Stimulated activated CD8-positive, alpha-beta memory T cell treated with anti-CD3 and anti-CD28 coated beads, Interleukin-2, amount 100 ng/mL, for 48 hours (primary cell): ENCODE results near the gene PDS5B.

ENCODE experiments used
- DNase-seq, 2 donors: peaks; one replicate each; pipeline ENCODE4 v3.0.0-alpha.2; 2020; ENCODE audit warnings: low read depth in 2 of 2

PDS5B gene

GRCh38 chr13:32590266-32590665 lies 4.0 kb downstream of the PDS5B start:
- no peak for DNase-seq

GRCh38 chr13:32592082-32592481 lies 5.8 kb downstream of the PDS5B start:
- DNase-seq: no peak

DNA sequence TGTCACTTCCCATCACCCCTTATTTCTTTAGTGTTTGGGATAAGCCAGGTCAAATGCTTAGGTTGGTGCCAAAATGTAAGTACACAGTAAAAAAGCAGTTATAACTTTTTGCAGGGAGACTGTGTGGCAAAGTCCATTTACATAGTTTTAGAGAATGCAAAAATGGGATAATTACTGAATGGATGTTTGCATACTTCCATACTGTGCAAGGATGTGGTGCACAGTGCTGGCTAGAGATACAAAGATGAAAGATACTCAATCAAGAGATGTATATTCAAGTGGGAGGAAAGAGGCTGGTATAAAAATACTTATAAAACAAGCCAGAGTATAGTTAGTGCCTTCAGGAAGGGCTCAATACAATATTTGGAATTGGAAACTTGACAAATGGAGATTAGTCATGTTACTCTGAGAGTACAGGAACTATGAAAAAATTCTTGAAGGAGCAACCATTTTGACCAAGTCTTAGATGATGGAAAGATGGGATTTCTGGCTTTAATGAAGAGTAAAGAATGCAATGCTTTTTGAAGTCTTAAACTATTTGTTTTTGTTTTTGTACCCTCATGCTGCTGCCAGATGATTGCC lies 8.0 kb downstream of the PDS5B start:
- DNase-seq: no peak

DNA sequence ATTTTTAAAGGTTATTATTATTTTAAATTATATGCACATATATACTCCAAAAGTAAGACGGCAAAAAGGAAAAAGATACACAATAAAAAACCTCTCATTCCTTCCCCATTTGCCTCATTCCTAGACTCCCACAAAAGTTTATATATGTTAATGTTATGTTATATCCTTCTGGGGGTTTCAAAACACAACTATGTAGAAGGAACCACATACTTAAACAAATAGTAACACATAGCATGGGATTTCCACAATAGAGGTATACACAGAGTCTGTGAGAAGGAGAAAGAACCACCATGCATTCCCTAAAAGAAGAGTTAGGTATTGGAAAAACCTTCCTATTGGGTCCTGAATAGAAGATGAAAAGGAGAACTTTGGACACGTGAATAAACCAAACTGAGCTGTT lies 9.1 kb downstream of the PDS5B start:
- DNase-seq: no peak

DNA sequence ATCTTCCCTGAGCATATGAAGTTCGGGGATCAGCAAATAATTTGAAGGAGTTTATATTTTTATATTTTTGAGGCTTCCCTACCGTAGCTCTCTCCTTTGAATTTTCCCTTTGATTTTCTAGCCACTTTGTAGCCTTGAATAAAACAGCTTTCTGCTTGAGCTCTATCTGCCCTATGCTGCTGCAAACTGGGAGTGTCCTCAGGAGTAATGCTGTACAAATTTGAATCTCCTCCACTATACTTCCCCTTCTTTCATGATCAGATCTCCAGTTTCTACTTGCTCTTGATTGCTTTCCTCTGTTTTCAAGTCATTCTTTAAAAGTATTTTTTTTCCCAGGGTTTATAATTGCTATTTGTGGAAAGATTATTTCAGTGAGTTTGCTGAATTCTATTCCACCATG lies 14.6 kb downstream of the PDS5B start:
- DNase-seq: no peak

GRCh38 chr13:32609428-32609827 lies 23.2 kb downstream of the PDS5B start:
- DNase-seq: no peak

GRCh38 chr13:32610538-32610937 lies 24.3 kb downstream of the PDS5B start:
- no peak for DNase-seq

DNA sequence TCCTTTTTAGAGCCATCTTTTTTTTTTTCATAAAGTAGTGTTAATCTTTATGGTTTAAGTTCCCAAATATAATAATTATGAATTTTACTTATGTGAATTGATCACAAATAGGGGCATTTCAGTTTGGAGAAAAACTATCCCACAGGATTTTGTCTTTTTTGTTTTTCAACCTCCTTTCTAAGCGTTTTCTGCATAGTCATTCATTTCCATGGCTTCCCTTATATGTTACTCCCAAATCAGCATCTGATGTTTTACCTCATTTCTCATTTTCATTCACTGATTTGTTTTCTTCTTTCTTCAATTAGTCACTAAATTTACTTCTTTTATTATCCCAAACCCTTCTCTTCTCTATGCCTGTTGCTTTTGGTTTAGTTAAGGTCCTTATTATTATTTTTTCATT lies 24.7 kb downstream of the PDS5B start:
- DNase-seq: no peak

GRCh38 chr13:32616883-32617511 lies 30.7 kb downstream of the PDS5B start:
- DNase-seq: no peak

DNA sequence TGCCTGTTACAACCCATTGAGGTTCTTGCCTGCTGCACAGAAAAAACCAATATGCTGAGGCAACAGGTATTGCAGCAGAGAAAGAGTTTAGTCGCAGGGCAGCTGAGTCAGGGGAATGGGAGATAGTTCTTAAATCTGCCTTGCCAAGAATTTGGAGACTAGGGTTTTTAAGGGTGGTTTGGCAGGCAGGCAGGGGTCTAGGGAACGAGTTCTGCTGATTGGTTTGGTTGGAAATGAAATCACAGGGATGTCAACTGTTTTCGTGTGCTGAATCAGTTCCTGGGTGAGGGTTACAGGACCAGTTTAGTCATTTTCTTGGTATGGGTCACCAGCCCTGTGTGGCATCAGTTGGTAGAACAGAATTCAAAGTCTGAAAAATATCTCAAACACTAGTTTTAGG lies 36.6 kb downstream of the PDS5B start:
- DNase-seq: peak in 1 of 2 donors; percentile 7

DNA sequence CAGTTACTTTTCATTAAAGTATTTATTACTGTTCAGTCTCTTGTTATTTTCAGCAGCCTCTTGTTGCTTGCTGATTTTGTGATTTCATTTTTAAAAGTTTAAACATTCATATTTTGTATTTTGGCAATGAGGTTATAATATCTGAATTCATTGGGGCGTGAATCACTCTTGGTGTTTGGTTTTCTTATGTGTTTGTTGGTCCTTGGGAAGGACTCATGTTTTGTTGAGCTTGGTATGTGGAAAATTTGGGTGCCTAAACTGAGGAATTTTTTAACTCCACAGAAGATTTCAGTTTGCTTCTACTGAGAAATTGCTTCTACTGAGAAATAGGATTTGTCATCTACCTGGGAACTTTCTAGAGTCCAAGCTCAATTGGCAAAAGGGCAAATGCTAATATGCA lies 38.2 kb downstream of the PDS5B start:
- no peak for DNase-seq

- DNase-seq: no peak
Observed at GRCh38 chr13:32627793-32628192, 41.5 kb downstream of the PDS5B start.

- DNase-seq: no peak
Observed at GRCh38 chr13:32629313-32629712, 43.1 kb downstream of the PDS5B start.

- DNase-seq: no peak
Observed at GRCh38 chr13:32629866-32630265, 43.6 kb downstream of the PDS5B start.

GRCh38 chr13:32632343-32632909 lies 46.2 kb downstream of the PDS5B start:
- no peak for DNase-seq

- no peak for DNase-seq
Observed at GRCh38 chr13:32636711-32637110, 50.5 kb downstream of the PDS5B start.

DNA sequence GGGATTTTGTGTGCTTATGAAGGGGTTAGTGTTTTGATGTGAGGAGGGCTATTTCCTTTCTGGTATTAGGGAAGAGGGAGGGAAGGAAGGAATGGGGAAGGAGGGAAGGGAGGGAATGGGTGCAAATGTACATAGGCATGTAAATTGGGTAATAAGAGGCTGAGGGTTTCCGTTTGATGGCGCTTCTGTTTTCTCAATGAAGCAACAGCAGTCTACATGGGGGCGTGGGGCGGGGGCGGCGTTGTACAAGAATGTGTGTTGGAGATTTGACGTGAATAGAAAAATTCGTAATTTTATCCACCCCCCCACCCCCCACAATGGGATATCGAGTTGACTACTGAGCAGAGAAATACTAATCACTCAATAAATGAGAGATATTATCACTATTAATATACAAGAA lies 52.5 kb downstream of the PDS5B start:
- DNase-seq: no peak

DNA sequence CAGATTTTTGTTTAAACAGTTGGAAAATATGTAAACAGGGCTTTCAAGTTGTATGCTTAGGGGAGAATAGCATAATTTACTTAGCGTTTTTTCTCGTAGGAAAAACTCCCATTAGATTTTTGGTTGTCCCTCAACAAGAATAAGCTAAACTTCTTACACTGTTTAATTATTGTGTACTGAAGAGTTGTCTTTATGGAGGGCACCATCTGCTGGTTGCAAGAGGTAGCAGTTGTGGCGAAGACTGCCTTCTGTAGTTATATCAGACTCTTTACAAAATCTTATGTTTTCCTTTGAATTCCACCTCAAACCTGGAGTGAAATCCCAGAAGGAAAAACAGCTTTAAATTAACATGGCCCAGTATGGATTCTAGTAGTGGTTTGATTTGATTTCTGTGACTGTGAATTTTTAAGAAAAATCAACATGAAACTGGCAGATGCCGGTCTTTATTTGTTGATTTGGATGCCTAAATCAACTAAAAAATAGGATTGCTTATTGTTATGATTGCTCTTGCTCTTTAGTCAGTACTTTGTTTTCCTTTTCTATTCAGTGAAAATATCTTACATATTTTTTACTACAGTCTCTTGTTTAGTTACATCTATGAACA lies 53.4 kb downstream of the PDS5B start:
- DNase-seq: no peak

DNA sequence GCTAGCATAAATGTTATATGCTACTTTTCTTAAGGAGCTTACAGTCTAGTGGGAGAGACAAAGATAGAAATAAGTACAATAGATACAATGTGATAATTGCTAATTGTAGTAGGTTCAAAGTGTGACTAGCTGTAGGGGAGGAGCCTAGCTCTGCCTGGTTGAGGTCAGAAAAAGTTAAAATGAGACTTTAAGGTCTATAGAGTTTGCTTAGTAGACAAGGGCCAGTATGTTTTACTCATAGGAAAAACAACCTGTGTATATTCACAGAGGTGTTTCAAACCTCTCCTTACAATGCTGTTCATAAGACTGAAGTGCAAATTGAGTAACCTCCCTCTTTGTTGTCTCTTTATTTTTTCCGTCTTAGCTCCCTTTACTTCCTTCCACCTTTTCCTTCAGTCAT lies 56.1 kb downstream of the PDS5B start:
- DNase-seq: no peak

GRCh38 chr13:32642858-32643257 lies 56.6 kb downstream of the PDS5B start:
- no peak for DNase-seq

GRCh38 chr13:32645854-32646253 lies 59.6 kb downstream of the PDS5B start:
- DNase-seq: peak; percentile 21 to 37

GRCh38 chr13:32647926-32648325 lies 61.7 kb downstream of the PDS5B start:
- DNase-seq: no peak

GRCh38 chr13:32650705-32651311 lies 64.6 kb downstream of the PDS5B start:
- peak; percentile 28 to 46 for DNase-seq
